ENCODE measurements around the gene TCEAL3. TPM values are rescaled to one million over a fixed set of nuclear protein-coding genes. Genes with fewer than 3 reads are reported as not detected.

Gene TCEAL3
- total and polyA plus RNA-seq, 10 of the 15 experiments (the other 5 are each of a cell fraction or from before 2014, with no cell fraction given): 0.98 to 19.0 (median 11.7) TPM

GRCh38 chrX:103629318-103630170, 21.8 kb downstream of the TCEAL3 start (continued):
- TF ChIP-seq PKNOX1 (IDR thresholded peaks at IDR 0.05) (peak; percentile 72), GABPA (IDR thresholded peaks at IDR 0.05; ENCODE audit: low read depth) (no peak), JUND (IDR thresholded peaks at IDR 0.05; ENCODE audit: low read depth, low read length) (no peak), PBX3 (IDR thresholded peaks at IDR 0.05; ENCODE audit: insufficient replicate concordance, low read depth, low read length) (peak; percentile 52), TCF7 (IDR thresholded peaks at IDR 0.05; ENCODE audit: borderline replicate concordance) (no peak), HSF1 (IDR thresholded peaks at IDR 0.05; ENCODE audit: low read depth, low read length) (no peak), NR2C2 (IDR thresholded peaks at IDR 0.05; ENCODE audit: borderline replicate concordance, control insufficient read depth, insufficient read length, low read depth) (no peak), E4F1 (IDR thresholded peaks at IDR 0.05; ENCODE audit: borderline replicate concordance, partially characterized antibody) (no peak), YY1 (IDR thresholded peaks at IDR 0.05; ENCODE audit: low read depth, low read length) (peak; percentile 54; the same call in 1 of the 2 replicates), SREBF1 (IDR thresholded peaks at IDR 0.05; ENCODE audit: low read length) (no peak), SMAD1 (IDR thresholded peaks at IDR 0.05; ENCODE audit: low read depth, partially characterized antibody) (no peak), HDAC2 (IDR thresholded peaks at IDR 0.05) (no peak), RAD21 (IDR thresholded peaks at IDR 0.05; ENCODE audit: insufficient read depth, low read depth, low read length) (peak; percentile 32; the same call in 1 of the 2 replicates), SMAD5 (IDR thresholded peaks at IDR 0.05; ENCODE audit: low read depth) (0 out of 2 replicates have a peak, but pooled peaks have one; percentile 1), RELB (IDR thresholded peaks at IDR 0.05; ENCODE audit: low read depth) (0 out of 2 replicates have a peak, but pooled peaks have one; percentile 20), ZBED1 (IDR thresholded peaks at IDR 0.05; ENCODE audit: borderline replicate concordance) (no peak)

All from GM12878 (cell line).